Measurements from ENCODE around the gene DENND4B.
A peak's percentile ranks its signal among the peaks of the same experiment; 100 is the strongest.

The DENND4B gene

DNA sequence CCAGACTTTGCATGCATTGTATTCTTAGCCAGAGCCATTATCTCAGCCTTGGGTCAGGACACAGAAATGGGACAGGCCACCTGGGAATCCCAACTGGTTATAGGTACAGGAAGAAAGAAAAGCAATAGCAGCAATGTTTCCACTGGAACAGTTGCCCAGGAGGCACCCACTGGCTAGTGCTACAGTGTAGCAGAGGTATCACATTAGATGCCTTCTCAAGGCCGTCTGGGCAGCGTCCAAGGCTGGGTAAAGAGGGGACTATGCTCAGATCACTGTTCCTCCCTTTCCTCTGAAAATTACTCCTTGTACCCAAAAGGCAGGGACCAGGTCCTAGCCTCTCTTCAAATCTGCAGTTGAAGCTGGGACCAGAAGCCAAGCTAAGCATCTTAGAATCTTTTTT, 23.8 kb upstream of the DENND4B start:
- no peak for DNase-seq

DNA sequence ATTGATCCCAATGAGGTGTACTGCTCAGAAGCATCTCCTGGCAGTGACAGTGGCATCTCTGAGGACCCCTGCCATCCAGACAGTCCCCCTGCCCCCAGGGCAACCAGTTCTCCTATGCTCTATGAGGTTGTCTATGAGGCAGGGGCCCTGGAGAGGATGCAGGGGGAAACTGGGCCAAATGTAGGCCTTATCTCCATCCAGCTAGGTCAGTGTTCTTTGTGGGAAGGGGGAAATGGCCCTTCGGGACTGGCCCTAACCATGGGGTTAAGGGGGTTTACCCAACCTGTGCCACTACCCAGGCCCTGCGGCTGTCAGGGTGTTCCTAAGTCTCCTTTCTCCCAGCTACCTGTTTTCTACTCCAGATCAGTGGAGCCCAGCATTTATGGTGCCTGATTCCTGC, 22.5 kb upstream of the DENND4B start:
- DNase-seq, result no peak

DNA sequence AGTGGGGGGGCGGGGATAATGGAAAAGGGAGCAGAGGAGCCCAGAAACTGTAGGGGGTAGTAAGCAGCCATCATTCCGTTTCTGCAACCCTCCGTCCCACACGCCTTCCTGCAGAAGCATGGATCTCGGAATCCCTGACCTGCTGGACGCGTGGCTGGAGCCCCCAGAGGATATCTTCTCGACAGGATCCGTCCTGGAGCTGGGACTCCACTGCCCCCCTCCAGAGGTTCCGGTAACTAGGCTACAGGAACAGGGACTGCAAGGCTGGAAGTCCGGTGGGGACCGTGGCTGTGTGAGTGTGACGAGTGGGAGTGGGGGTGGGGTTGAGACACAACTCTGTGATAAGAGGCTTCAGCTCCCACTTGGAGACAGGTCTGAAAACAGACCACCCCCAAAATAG, 21.9 kb upstream of the DENND4B start:
- no peak for DNase-seq

DNA sequence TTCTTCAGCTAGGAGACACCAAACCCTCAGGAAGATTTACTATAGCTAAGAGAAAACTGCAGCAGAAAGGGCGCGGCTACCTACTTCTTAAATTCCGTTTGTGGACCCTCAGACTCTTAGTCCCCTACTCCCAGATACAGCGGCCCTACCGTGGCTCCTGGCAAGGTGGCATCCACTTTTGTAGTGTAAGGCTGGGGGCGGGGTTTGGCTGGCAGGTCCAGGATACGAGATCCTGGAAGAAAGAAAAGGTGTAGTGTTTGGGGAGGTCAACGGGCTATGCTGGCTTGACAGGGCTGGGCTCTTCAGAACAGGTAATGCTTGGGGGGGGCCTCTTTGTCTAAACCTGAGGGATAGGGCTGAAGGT, 21.5 kb upstream of the DENND4B start:
- no peak for DNase-seq

DNA sequence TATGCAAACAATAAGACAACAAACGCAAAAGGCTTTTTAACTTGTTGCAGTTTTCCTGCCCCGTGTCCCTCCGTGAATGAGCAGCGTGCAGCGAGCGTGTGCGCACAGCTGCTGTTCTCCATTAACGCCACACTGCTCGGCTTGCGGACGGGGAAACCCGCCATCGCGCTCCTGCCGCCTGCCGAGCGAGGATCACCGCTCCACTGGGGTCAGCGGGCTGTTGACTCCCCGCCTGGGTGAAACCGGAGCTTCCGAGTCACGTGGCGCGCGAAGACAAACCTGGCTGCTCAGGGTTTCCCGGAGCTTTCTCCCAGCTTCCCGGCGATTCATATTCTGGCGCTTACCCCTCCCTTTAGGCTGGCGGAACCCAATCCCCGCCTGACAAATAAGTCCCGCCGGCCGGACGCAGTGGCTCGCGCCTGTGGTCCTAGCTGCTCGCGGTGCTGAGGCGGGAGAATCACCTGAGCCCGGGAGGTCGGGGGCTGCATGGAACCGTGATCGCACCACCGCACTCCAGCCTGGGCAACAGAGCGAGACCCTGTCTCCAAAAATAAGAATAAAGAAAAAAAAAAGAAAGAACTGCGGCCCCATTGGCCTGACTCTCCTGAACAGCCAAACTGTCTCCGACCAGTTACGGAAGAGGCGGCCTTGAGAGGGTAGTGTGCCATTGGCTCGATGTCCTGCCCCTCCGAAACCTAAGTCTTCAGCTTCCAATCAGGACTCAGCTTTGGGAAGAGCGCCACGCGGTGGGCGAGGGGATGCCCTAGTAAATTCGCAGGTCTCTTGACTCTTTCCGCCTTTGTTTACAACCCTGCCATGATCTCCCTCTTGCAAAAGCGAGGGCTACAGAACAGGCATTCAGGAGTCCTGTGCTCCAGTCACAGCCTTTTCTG, 20.8 kb upstream of the DENND4B start, which contains the start of gene CREB3L4:
TSS of gene CREB3L4 (plus strand) at position 796 of the 893 bp plus-strand sequence. CDS start 624 bp downstream, outside the sequence.
- DNase-seq, result peak; percentile 87 to 98

DNA sequence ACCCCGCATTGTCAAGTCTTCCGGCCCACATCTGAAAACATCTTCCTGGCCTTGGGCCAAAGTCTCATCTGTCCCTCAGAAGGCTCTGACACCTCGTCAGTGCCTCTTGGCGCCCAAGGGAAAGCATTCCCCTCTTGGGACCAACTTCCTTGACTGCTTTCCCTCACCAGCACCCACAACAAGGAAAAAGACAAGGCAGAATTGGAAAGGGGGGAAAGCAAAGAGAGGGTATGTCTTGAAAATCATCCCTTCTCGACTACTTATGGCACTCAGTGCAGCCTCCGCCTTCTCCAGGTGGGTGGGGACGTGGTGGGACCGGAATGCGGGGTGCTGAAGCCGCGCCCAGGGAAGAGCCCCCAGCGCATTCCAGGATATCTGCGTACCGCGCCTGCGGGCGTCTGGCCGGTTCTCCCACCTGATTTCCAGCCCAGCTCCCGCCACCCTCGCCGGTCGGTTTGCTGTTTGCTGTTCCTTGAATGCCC, 17.4 kb upstream of the DENND4B start:
- DNase-seq, result no peak

DNA sequence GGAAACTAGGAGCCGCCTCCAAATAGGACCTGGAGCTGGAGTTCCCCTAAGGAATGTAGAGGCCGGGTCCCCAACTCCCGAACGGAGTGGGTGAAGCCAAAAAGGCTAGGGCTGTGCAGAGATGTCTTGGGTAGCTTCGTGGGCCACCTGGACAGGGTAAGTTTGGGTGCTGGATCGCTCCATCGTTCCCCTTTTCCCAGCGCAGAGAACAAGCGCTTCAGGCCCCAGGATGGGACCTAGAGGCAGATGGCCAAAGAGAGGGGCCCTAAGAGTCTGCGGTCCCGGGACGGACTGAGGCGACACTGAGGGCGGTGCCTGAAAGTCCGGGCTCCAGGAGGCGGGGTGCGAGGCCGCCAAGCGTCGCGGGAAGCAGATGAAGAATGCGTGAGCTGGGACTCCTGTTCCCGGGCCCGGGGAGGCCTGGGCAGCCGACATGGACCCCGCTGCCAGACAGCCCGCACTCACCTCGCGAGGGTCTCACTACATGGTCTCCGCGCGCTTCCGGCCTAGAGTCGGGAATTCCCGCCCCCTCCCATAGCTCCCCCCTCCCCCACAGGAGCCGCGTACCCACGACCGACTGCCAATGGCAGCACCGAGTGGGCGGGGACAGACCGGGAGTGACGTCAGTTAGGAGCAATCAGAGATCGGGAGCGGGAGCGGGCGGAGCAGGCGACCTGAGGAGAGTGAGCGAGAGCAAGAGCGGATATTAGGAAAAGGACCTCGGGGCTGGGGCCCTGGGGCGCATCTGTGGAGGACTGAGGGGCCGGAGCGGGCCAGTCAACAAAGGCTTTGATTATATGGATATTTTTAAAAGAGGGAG, 16.7 kb upstream of the DENND4B start, which contains the start of gene SLC39A1:
TSS of gene SLC39A1 (minus strand) at position 508 of the 820 bp plus-strand sequence. CDS start 822 bp downstream, outside the sequence.
- DNase-seq, result peak; percentile 98 to 99

DNA sequence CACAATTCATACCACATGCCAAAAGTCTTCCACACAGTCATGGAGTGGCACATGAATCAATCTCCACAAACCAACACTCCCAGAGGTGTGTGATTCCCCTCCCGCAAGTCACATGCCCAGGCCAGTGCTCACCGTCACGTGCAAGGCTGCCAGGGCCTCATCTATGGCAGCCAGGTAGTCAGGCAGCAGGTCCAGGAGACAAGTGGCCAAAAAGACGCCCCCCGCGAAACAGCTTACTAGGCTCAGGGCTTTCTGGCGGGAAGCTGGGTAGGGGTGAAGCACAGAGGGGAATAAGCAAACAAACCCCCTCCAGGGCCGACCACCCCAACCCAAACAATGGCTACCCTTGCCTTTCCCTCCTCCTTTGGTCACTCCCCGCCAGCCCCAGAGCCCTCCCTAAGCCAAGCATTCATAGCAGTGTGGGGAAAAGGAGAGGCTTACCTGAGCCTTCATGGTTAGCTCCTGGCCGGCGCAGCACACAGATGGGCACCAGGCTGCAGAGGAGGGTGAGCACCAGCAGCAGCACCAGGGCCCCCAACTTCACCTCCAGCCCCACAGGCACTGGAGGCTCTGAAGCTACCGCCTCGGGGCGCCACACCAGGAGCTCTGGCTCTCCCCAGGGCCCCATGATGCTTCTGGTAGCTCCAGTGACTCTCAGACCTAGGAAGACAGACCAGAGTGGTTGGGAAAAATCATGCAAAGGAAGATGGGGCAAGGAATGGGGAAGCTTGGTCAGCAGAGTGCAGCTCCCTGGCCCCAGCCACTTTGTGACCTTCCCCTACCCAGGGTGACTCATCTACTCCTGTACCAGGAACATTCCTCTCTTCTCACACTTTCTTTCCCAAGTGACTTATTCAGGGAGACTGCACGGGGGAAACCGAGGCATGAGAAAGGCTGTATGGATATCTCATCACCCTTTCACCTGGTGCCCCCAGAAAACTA, 15.8 kb upstream of the DENND4B start:
- DNase-seq, result no peak

DNA sequence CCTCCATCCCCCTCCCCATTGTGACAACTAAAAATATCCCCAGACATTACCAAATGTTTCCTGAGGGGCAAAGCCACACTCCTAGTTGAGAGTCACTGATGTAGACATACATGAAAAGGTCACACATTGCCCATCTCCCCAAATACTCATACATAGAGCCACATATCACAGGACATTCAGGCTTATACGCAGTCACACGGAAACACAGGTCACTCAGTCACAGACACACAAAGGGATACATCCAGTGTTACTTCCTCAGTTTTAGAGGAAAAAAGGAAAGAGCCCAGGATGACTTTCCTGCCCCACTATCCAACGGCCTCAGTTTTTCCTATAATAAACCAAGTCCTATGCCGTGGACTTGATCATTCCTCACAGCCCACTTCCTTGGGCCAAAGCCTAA, 14.9 kb upstream of the DENND4B start:
- DNase-seq, result no peak

DNA sequence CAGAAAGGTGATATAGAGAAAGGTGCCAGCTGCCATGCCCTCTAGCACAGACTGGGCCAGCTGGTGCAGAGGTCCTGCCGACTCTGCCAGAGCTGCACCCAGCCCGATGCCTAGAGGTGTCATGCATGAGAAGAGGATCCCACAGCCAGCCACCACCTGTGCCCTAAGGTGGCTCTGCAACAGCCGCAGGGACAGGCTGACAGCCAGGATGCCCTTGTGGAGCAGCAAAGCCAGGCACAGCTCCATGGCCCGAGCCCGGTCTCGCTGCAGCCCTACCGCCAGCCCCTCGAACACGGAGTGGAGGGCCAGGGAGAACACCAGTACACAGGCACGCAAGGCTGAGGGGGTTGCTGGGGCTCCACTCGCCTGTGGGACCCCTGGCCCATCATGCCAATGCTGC, 13.7 kb upstream of the DENND4B start:
- no peak for DNase-seq

DNA sequence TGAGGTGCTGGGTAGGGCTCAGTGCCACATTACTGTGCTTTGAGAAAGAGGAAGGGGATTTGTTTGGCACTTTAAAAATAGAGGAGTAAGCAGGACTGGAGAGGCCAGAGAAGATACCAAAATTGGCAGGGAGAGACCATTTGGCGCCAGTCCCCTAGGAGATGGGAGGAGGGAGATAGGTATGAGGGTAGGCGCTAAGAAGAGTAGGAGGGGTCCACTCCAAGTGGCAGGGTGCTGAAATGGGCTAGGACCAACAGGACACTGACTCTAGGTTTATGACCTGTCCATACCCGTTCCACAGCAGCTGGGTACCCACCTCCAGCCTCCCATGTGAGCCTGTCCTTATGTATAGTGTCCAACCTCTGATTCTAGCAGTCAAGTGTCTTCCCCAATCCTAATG, 12.9 kb upstream of the DENND4B start:
- no peak for DNase-seq

DNA sequence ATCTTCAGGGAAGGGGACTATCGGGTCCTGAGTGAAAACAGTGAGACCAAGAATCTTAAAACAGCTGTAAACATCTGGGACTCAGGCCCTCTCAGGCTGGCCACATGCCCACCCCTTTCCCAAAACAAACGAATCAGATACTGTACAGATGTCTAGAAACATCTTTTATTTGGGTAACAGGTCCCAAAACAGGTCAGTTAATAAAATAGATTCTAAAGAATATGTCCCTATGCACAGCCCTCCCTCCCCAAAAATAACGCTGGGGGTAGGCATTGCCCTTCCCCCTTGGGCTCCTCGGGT, 12.4 kb upstream of the DENND4B start:
- no peak for DNase-seq

DNA sequence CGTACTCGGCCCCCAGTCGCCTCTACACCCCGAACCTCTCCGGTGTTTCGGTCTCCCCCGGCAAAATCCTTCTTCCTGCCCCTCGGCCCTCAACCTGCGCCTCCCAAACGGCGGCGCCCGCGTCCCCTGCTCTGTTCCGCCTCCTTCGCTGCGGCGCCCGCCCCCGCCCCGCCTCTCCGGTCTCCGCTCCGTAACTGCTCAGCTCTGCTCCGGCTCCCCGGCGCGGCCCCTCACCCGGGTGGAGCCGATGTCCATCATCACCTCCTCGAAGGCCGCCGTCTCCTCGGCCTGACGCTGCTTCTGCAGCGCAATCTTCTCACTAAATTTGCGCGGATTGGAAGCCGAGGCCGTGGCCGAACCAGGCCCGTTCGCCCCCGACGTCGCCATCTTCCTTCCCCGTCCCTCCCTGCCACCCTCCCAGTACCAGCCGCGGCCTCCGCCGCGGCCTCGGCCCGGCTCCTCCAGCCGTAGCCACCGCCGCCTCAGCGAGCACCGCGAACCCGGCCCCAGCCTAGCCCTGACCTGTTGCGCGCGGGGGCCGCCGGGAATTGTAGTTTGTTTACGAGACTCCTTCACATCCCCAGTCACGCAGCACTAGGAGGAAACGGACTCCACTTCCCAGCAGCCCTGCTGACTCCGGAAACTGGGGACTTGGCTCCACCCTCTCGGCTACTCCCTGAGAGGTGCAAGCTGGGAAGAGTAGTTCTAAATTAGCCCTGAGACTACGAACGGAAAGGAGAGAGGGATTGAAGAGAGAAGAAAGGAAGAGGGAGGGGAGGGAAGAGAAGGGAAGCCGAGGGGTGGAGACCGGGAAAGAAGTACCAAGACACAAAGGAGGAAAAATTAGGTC, 11.8 kb upstream of the DENND4B start, which contains the start of gene CRTC2:
TSS of gene CRTC2 (minus strand) at position 502 of the 850 bp plus-strand sequence. CDS start at position 387, 115 bp downstream.
- DNase-seq, result peak; percentile 98 to 99

DNA sequence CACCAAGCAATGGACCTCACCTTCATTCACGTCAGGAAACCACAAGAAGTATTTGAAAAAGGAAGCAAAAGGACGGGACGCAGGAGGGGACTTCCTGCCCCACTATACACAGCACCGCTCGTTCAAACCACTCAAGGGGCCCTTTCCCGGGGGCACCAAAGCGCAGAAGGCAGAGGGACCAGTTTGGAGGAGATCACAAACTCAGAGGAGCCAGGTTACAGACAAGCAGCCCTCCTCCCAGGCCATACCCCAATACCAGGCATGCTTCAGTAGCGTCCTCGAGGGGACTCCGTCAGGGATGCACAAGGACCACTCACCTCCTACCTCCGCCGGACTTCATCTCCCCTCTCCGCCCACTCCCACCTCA, 11.2 kb upstream of the DENND4B start:
- DNase-seq, result no peak

DNA sequence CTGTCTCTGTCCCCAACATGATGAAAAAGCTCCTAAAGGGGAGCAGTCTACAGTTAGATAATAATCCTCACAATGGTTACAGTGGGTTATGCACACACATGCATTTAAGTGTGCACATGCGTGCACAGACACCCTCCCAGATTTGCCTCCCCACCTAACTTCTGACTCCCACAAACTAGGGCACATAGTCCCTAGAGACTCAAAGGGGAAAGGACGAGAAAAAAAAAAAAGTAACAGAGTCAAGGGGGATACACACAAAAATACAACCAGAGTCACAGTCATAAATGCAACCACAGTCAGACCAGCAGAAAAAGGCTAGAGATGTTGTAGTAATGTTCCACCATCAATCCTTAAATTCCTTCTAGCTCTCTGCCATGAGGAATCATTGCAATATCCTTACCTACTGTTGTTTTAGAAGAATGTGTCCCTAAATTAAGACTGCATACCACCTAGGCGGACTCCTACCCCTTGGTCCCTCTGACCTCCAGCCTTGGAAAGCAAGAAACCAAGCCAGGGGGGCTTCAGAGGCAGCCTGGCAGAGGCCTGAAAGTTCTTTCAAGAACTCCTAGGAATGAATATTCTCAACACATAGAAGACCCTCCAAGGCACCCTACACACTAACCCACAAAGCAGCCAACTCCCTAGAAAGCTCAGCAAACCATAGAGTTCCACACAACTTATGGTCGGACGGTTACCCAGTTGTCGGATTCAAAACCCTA, 10.6 kb upstream of the DENND4B start:
- no peak for DNase-seq

DNA sequence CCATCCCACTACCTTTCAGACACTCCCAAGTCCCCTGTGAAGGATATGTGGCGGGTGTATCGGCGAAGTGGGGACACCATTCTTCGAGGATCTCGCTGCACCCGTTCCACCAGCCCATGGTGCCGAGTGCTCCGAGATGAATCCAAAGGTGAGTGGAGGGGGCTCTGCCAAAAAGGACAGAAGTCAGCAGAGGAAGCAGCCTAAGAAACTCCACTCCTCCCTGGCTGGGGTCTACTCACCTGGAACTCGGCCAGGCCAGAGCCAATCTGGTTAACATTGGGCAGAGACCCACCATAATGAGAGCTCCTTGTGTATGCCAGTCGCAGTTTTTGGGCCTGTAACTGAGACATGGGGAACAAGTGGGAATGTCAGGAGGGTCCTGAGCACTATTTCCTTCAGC, 8.3 kb upstream of the DENND4B start:
- no peak for DNase-seq

DNA sequence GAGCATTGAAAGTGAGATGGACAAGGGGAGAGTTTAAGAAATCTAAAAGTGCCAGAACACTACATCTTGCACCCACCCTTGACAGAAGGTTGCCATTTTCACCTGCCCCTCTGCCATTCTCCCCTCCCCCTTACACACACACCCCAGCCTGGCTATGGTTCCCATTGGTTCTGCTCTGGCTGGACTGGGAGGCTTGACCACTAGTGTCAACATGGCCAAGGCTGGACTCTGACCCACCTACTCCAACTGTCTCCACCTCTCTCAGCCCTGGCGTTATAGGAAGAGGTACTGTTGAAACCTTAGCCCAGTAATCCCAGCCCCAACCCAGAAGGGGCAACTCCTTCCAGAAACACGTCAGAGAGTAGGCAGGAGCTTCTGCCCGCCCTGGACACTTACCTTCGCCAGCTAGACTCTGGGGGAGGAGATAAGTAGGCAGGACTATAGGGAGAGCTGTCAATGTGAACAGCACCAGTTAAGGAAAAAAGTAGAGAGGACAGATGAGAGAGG, 7.4 kb upstream of the DENND4B start:
- no peak for DNase-seq

DNA sequence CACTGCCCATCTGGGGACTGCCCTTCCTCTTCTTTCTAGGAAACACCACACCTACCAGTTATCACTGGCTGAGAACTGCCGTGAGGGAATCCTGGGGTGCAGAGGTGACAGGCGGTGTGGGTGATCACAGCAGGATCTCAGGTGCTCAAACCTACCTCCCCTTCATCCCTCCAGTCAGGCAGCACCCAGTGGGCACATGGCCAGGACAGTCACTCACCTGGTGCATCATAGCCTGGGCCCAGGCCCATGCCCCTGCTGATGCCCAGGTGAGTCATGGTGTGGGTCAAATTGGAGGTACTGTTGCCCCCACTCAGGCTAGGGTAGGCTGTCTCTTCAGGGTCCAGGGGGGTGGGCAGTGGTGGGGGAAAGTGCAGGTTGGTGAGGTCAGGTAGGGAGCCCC, 5.3 kb upstream of the DENND4B start:
- DNase-seq, result no peak

DNA sequence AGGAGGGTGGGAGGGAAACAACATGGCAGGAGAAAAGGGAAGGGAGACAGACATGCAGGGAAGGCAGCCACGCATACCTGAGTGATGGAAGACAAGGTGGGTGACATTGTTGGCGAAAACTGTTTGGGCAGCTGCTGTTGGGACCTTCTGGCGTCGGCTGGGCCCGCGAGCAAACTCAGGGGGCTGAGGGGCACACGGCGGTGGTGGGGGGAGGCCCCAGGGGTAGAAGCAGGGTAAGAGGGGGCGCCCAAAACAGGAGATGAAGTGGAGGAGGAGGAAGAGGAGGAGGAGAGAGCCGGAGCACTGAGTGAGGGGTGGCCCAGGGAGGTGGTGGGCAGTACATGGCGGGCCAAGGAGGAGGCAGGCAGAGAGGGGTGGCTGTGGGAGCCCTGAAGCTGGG, 4.7 kb upstream of the DENND4B start:
- DNase-seq, result no peak

DNA sequence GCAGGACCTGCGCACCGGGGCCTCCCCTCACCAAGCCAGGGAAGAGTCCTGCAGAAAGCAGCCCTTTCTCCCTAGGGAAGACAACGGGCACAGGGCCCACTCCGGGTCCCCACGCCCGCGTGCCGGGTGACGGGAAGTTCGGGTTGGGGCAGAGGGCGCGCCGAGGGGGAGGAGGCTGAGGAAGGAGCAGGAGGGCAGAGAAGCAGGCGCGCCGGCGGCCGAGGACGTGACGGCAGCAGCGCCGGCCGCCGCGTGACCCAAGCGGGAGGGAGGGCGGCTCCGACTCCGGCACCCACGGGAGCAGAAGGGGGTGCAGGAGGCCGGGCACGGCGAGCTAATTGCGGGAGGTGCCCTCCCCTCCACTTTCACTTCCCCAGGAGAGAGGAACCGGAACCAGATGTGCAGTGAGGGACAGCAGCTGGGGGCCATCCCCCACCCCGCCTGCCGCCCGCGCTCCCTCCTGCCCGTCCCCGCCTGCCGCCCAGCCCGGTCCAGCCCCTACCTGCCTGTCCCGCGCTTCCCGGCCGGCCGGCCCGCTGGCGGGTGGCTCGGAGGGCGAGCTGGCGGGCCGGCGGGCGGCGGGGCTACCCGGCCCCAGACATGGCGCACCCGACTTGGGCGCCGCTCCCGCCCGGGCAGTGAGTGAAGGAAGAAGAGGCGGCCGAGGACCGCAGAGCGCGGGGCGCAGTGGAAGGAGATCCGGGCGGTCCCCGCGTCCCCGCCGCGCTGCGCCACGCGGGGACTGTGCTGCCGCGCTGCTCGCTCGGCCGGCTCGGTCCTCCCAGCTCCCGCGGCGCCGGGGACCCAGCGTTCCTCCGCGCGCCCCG, 510 bp downstream of the DENND4B start:
- DNase-seq, result peak; percentile 62 to 76

All from hippocampal formation (tissue), 2 donors.